GM12864 (cell line): ENCODE results near the gene SHB.

Source experiments
- DNase-seq: peaks from one replicate; pipeline ENCODE4 v3.0.0-alpha.2; 2011; ENCODE audit warnings: low read depth
- H3K4me3 ChIP-seq: 2 replicates; pipeline ENCODE4 v1.5.1; 2011; ENCODE audit warnings: mild to moderate bottlenecking, low read depth, low read length, control low read depth
- CTCF ChIP-seq: IDR thresholded peaks from 2 replicates; pipeline ENCODE4 v1.5.1; 2011; ENCODE audit warnings: low read depth, mild to moderate bottlenecking, moderate library complexity, low read length, control low read depth, inconsistent platforms; ENCODE audit errors: missing control alignments

SHB gene

GRCh38 chr9:38067859-38068681 lies 957 bp downstream of the SHB start:
- H3K4me3 ChIP-seq: peak overlapping the region; percentile 81
- no peak for TF ChIP-seq CTCF
- no peak for DNase-seq

- no peak for DNase-seq
- TF ChIP-seq CTCF: no peak
- peak overlapping the region; percentile 81 for H3K4me3 ChIP-seq
Observed at GRCh38 chr9:38066914-38067858, 1.8 kb downstream of the SHB start.

GRCh38 chr9:38066197-38066913 lies 2.7 kb downstream of the SHB start:
- TF ChIP-seq CTCF: no peak
- DNase-seq: no peak
- H3K4me3 ChIP-seq: no peak overlapping the region

GRCh38 chr9:38065369-38066075 lies 3.5 kb downstream of the SHB start:
- H3K4me3 ChIP-seq: no peak overlapping the region
- no peak for DNase-seq
- no peak for TF ChIP-seq CTCF

GRCh38 chr9:38064842-38065368 lies 4.1 kb downstream of the SHB start:
- no peak for DNase-seq
- no peak for TF ChIP-seq CTCF
- H3K4me3 ChIP-seq: no peak overlapping the region

- DNase-seq: no peak
- no peak for TF ChIP-seq CTCF
- H3K4me3 ChIP-seq: no peak overlapping the region
Observed at GRCh38 chr9:38063363-38063707, 5.7 kb downstream of the SHB start.
